HepG2 (cell line): Measurements from ENCODE around the gene GLYAT. TPM values are rescaled to one million over a fixed set of nuclear protein-coding genes. Genes with fewer than 3 reads are reported as not detected.
A peak's percentile ranks its signal among the peaks of the same experiment; 100 is the strongest.

Experiments
- ASH2L ChIP-seq: fragments of 300-600, 200-600 bp; sonication (generic); IDR thresholded peaks from 2 replicates; pipeline ENCODE4 v1.7.0; 2017; ENCODE audit warnings: low read depth, mild to moderate bottlenecking, moderate library complexity, mixed read lengths, low read length; ENCODE audit not compliant: insufficient read length
- CREB1 ChIP-seq, 2 experiments: fragments of 450-650 bp in 1 of 2; IDR thresholded peaks; 2 replicates each; pipeline ENCODE4 v1.6.1; 2016 to 2017; ENCODE audit warnings: control low read depth in 1 of 2, mild to moderate bottlenecking in 1 of 2, missing compliant biosample characterization in 1 of 2, missing genetic modification characterization in 1 of 2
- ELK4 ChIP-seq: sonication (generic); formaldehyde crosslinking; IDR thresholded peaks from 2 replicates; pipeline ENCODE4 v1.9.0; 2021; ENCODE audit warnings: missing genetic modification reagents, borderline replicate concordance
- FOXM1 ChIP-seq: sonication (generic); formaldehyde crosslinking; IDR thresholded peaks from 2 replicates; pipeline ENCODE4 v1.5.0; 2020; ENCODE audit warnings: missing genetic modification reagents
- GMEB1 ChIP-seq: sonication (generic); formaldehyde crosslinking; IDR thresholded peaks from 2 replicates; pipeline ENCODE4 v1.5.1; 2020; ENCODE audit warnings: missing genetic modification reagents, mild to moderate bottlenecking, borderline replicate concordance
- HDAC6 ChIP-seq: fragments of 200-600 bp; sonication (generic); IDR thresholded peaks from 2 replicates; pipeline ENCODE4 v1.7.0; 2017; ENCODE audit warnings: mild to moderate bottlenecking, antibody characterized with exemption, low read length, low read depth
- IRX3 ChIP-seq: sonication (generic); formaldehyde crosslinking; IDR thresholded peaks from 2 replicates; pipeline ENCODE4 v1.8.1; 2023; ENCODE audit warnings: mild to moderate bottlenecking, low read depth, missing genetic modification reagents, borderline replicate concordance
- KDM6A ChIP-seq: IDR thresholded peaks from 2 replicates; pipeline ENCODE4 v1.6.1; 2016; ENCODE audit warnings: low read depth
- KLF9 ChIP-seq: IDR thresholded peaks from 2 replicates; pipeline ENCODE4 v1.6.1; 2016; ENCODE audit warnings: low read depth
- LBX2 ChIP-seq: sonication (generic); formaldehyde crosslinking; IDR thresholded peaks from 2 replicates; pipeline ENCODE4 v1.5.0; 2020; ENCODE audit warnings: missing genetic modification reagents, mild to moderate bottlenecking, borderline replicate concordance
- MAFG ChIP-seq: sonication (generic); formaldehyde crosslinking; IDR thresholded peaks from 2 replicates; pipeline ENCODE4 v1.5.1; 2020; ENCODE audit warnings: mild to moderate bottlenecking, missing genetic modification reagents
- MIER3 ChIP-seq: IDR thresholded peaks from 2 replicates; pipeline ENCODE4 v1.6.1; 2016; ENCODE audit warnings: missing compliant biosample characterization, borderline replicate concordance
- NFE2 ChIP-seq: sonication (generic); formaldehyde crosslinking; IDR thresholded peaks from 2 replicates; pipeline ENCODE4 v1.4.0; 2020; ENCODE audit warnings: missing genetic modification reagents
- NFIC ChIP-seq: IDR thresholded peaks from 2 replicates; pipeline ENCODE4 v1.6.1; 2012; ENCODE audit warnings: mild to moderate bottlenecking, low read length, inconsistent platforms
- RFX1 ChIP-seq: fragments of 450-650 bp; IDR thresholded peaks from 2 replicates; pipeline ENCODE4 v1.6.1; 2017
- SAP130 ChIP-seq: IDR thresholded peaks from 2 replicates; pipeline ENCODE4 v1.6.1; 2016; ENCODE audit warnings: low read depth
- SIX1 ChIP-seq: sonication (generic); formaldehyde crosslinking; IDR thresholded peaks from 2 replicates; pipeline ENCODE4 v1.4.0; 2020; ENCODE audit warnings: missing genetic modification reagents, borderline replicate concordance
- SIX4 ChIP-seq: sonication (generic); formaldehyde crosslinking; IDR thresholded peaks from 2 replicates; pipeline ENCODE4 v1.4.0; 2020; ENCODE audit warnings: missing genetic modification reagents
- SMARCE1 ChIP-seq: fragments of 450-650 bp; IDR thresholded peaks from 2 replicates; pipeline ENCODE4 v1.6.1; 2017; ENCODE audit warnings: borderline replicate concordance
- ZFP36L1 ChIP-seq: sonication (generic); formaldehyde crosslinking; IDR thresholded peaks from 2 replicates; pipeline ENCODE4 v1.8.0; 2022; ENCODE audit warnings: mild to moderate bottlenecking, missing genetic modification reagents, moderate library complexity
- ZNF207 ChIP-seq: fragments of 450-650 bp; IDR thresholded peaks from 2 replicates; pipeline ENCODE4 v1.6.1; 2016; ENCODE audit warnings: antibody characterized with exemption, borderline replicate concordance
- ZNF263 ChIP-seq: sonication (generic); formaldehyde crosslinking; IDR thresholded peaks from 2 replicates; pipeline ENCODE4 v1.4.0; 2020; ENCODE audit warnings: missing genetic modification reagents
- ZNF557 ChIP-seq: sonication (generic); formaldehyde crosslinking; IDR thresholded peaks from 2 replicates; pipeline ENCODE4 v1.4.0; 2020; ENCODE audit warnings: missing genetic modification reagents
- ZNF781 ChIP-seq: sonication (generic); formaldehyde crosslinking; IDR thresholded peaks from 2 replicates; pipeline ENCODE4 v1.5.1; 2020; ENCODE audit warnings: borderline replicate concordance, mild to moderate bottlenecking, missing genetic modification reagents; ENCODE audit errors: not compliant biosample characterization
- ZNF792 ChIP-seq: IDR thresholded peaks from 2 replicates; pipeline ENCODE4 v1.6.1; 2016
- polyA plus RNA-seq, 8 experiments: library from polyadenylated mRNA; depleted of rRNA in 3 of 8; stranded (reverse) in 7 of 8; unstranded in 1 of 8; fragments of >200 nt; fragmentation: Illumina TruSeq in 4 of 8; extraction: Trizol in 4 of 8; gene quantifications; 2 replicates each; pipeline versions ENCODE4 v1.2.1 to v1.2.3, GENCODE V29; 2011 to 2016; ENCODE audit warnings: low read depth in 4 of 8, missing spikeins in 1 of 8, mixed read lengths in 1 of 8; ENCODE audit not compliant: insufficient read depth in 1 of 8
- total RNA-seq, 5 experiments: library from RNA; depleted of rRNA; stranded (reverse); fragments of >200 nt; fragmentation: Illumina TruSeq; extraction: Trizol; gene quantifications; 2 replicates each; pipeline ENCODE4 v1.2.3, GENCODE V29; 2016; ENCODE audit warnings: low read depth in 1 of 5
- TF ChIP-seq, protein P1 (sequence below): sonication (generic); formaldehyde crosslinking; IDR thresholded peaks from 2 replicates; pipeline ENCODE4 v1.4.0; 2020; ENCODE audit warnings: mild to moderate bottlenecking, missing genetic modification reagents

The GLYAT gene
- total and polyA plus RNA-seq, 2 of the 13 experiments (the other 11 are each of a cell fraction or from before 2014, with no cell fraction given): not detected

DNA sequence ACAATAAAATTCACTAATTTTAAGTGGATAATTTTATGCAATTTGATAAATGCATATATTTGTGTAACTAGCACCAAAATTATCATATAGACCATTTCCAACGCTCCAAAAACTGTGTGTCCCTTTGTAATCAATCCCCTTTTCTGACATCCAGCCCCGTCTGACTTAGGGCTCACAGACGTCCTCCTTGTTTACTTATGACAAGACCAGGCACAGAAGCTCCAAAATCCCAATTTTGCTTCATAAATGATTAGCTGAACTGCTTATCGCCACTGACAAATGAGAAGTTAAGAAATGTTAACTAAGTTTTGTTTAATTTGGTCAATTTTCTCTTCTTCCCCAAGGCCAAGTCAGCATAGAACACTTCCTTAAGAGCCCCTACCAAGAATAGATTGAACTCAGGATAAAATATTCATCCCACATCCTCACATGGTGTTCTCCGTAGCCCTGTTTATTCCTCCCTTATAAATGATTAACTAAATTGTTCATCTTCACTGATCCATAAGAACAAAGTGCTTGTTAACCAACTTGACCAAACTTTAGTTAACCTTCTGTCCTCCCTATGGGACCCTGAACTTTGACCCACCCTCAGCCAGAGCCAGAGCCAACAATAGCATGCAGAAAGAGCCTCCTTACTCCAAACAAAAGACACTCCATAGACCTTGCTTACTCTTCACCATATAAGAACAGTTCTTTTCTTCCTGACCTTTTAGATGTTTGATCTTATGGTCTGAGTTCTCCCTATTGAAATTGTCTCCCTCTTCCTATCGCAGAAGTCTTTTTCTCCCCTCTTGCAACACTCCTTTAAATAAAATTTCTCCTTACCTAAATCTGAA is 30.8 kb upstream of the GLYAT start (continued):
- peak; percentile 79 for TF ChIP-seq ZNF263 (CRISPR knock-in tag)
- no peak for TF ChIP-seq KLF9 (CRISPR knock-in tag)
- TF ChIP-seq MIER3 (CRISPR knock-in tag): peak; percentile 60; the same call in 1 of the 2 replicates
- TF ChIP-seq FOXM1: no peak
- no peak; the same call in 1 of the 2 replicates for TF ChIP-seq GMEB1
- TF ChIP-seq SAP130 (CRISPR knock-in tag): peak; percentile 49; the same call in 1 of the 2 replicates
- 0 out of 2 replicates have a peak, but pooled peaks have one; percentile 29 for TF ChIP-seq ZNF792 (CRISPR knock-in tag)
- no peak; the same call in 1 of the 2 replicates for TF ChIP-seq SIX1 (CRISPR knock-in tag)
- TF ChIP-seq LBX2 (CRISPR knock-in tag): no peak
- no peak for TF ChIP-seq MAFG (CRISPR knock-in tag)
- TF ChIP-seq NFIC: peak; percentile 73; the same call in 1 of the 2 replicates
- no peak for TF ChIP-seq ELK4 (CRISPR knock-in tag)
- TF ChIP-seq IRX3: no peak
- TF ChIP-seq ZFP36L1: no peak
- peak; percentile 95 for TF ChIP-seq KDM6A (CRISPR knock-in tag)
- no peak for TF ChIP-seq HDAC6
- TF ChIP-seq, protein P1, sequence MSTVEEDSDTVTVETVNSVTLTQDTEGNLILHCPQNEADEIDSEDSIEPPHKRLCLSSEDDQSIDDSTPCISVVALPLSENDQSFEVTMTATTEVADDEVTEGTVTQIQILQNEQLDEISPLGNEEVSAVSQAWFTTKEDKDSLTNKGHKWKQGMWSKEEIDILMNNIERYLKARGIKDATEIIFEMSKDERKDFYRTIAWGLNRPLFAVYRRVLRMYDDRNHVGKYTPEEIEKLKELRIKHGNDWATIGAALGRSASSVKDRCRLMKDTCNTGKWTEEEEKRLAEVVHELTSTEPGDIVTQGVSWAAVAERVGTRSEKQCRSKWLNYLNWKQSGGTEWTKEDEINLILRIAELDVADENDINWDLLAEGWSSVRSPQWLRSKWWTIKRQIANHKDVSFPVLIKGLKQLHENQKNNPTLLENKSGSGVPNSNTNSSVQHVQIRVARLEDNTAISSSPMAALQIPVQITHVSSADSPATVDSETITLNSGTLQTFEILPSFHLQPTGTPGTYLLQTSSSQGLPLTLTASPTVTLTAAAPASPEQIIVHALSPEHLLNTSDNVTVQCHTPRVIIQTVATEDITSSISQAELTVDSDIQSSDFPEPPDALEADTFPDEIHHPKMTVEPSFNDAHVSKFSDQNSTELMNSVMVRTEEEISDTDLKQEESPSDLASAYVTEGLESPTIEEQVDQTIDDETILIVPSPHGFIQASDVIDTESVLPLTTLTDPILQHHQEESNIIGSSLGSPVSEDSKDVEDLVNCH: no peak
- peak; percentile 60 for TF ChIP-seq ASH2L
- no peak for TF ChIP-seq SMARCE1
- no peak for TF ChIP-seq SIX4 (CRISPR knock-in tag)
- TF ChIP-seq RFX1: no peak
- TF ChIP-seq ZNF781 (CRISPR knock-in tag): no peak
- TF ChIP-seq ZNF207: no peak
- no peak for TF ChIP-seq ZNF557 (CRISPR knock-in tag)
- TF ChIP-seq NFE2 (CRISPR knock-in tag): no peak
- no peak for TF ChIP-seq CREB1 (IDR thresholded peaks at IDR 0.05)
- TF ChIP-seq CREB1 (CRISPR knock-in tag; IDR thresholded peaks at IDR 0.05): peak; percentile 63
